ENCODE measurements around the gene MSX2.
"Not testable (repeated sequence)": the region's sequence is repeated elsewhere in the genome, so short reads cannot be mapped to it uniquely, and the experiment has no call there.

Gene MSX2

GRCh38 chr5:174733836-174734235, 9.5 kb downstream of the MSX2 start:
- DNase-seq: peak; percentile 70

GRCh38 chr5:174734571-174735497, 10.5 kb downstream of the MSX2 start:
- no peak for DNase-seq

- no peak for DNase-seq
Measured at GRCh38 chr5:174735498-174736330, 11.3 kb downstream of the MSX2 start.

GRCh38 chr5:174736331-174736721, 11.9 kb downstream of the MSX2 start:
- no peak for DNase-seq

GRCh38 chr5:174736777-174737176, 12.4 kb downstream of the MSX2 start:
- no peak for DNase-seq

- DNase-seq: no peak
Measured at GRCh38 chr5:174737330-174737729, 12.9 kb downstream of the MSX2 start.

- no peak for DNase-seq
Measured at GRCh38 chr5:174741352-174741751, 17.0 kb downstream of the MSX2 start.

GRCh38 chr5:174744896-174745295, 20.5 kb downstream of the MSX2 start:
- DNase-seq: no peak

GRCh38 chr5:174745590-174746103, 21.3 kb downstream of the MSX2 start:
- DNase-seq: no peak

GRCh38 chr5:174750711-174751110, 26.3 kb downstream of the MSX2 start:
- DNase-seq: no peak

GRCh38 chr5:174751154-174752000, 27.0 kb downstream of the MSX2 start:
- no peak for DNase-seq

- DNase-seq: no peak
Measured at GRCh38 chr5:174752121-174752520, 27.7 kb downstream of the MSX2 start.

GRCh38 chr5:174755106-174755505, 30.7 kb downstream of the MSX2 start:
- no peak for DNase-seq

GRCh38 chr5:174759091-174759490, 34.7 kb downstream of the MSX2 start:
- no peak for DNase-seq

GRCh38 chr5:174760721-174761120, 36.3 kb downstream of the MSX2 start:
- no peak for DNase-seq

- DNase-seq: not testable (repeated sequence)
Measured at GRCh38 chr5:174761341-174761740, 37.0 kb downstream of the MSX2 start.

- DNase-seq: no peak
Measured at GRCh38 chr5:174764309-174764708, 39.9 kb downstream of the MSX2 start.

GRCh38 chr5:174765540-174765939, 41.2 kb downstream of the MSX2 start:
- DNase-seq: no peak

GRCh38 chr5:174767670-174768069, 43.3 kb downstream of the MSX2 start:
- no peak for DNase-seq

- DNase-seq: no peak
Measured at GRCh38 chr5:174769005-174769404, 44.6 kb downstream of the MSX2 start.

- no peak for DNase-seq
Measured at GRCh38 chr5:174773371-174773770, 49.0 kb downstream of the MSX2 start.

GRCh38 chr5:174775081-174775480, 50.7 kb downstream of the MSX2 start:
- no peak for DNase-seq

- DNase-seq: no peak
Measured at GRCh38 chr5:174777111-174777510, 52.7 kb downstream of the MSX2 start.

Measured in NCI-H1048 (cell line).